Sigmoid colon (tissue), 4 donors: ENCODE results near the gene ARHGEF19.

Source experiments
- CTCF ChIP-seq, 4 experiments: fragments of 450-650 bp in 3 of 4; fragments of 200-600 bp in 1 of 4; IDR thresholded peaks; one replicate each; pipeline ENCODE4 v1.5.1; 2016 to 2019; ENCODE audit warnings: antibody characterized with exemption in 4 of 4, mild to moderate bottlenecking in 3 of 4, moderate library complexity in 2 of 4
- EP300 ChIP-seq, 4 donors: sonication (generic); formaldehyde crosslinking; IDR thresholded peaks; one replicate each; pipeline ENCODE4 v1.6.1; 2017; ENCODE audit warnings: antibody characterized with exemption in 4 of 4
- POLR2A ChIP-seq, 2 donors: fragments of 450-650 bp; IDR thresholded peaks; one replicate each; pipeline ENCODE4 v1.6.1; 2016; ENCODE audit warnings: antibody characterized with exemption in 2 of 2, mild to moderate bottlenecking in 2 of 2, moderate library complexity in 2 of 2
- POLR2AphosphoS5 ChIP-seq, 4 donors: sonication (generic); formaldehyde crosslinking; IDR thresholded peaks; one replicate each; pipeline ENCODE4 v1.6.1; 2017; ENCODE audit warnings: antibody characterized with exemption in 4 of 4

GRCh38 chr1:16176653-16177052, 35.8 kb downstream of the ARHGEF19 start:
- TF ChIP-seq EP300 (IDR thresholded peaks at IDR 0.05) (no peak), CTCF (IDR thresholded peaks at IDR 0.05) (no peak), POLR2A (IDR thresholded peaks at IDR 0.05) (no peak), POLR2AphosphoS5 (IDR thresholded peaks at IDR 0.05) (no peak)
